CD14-positive monocyte (primary cell): ENCODE data around the gene KCNJ6. TPM values are rescaled to one million over a fixed set of nuclear protein-coding genes. Genes with fewer than 3 reads are reported as not detected.

Experiments used
- DNase-seq, 3 donors: peaks; one replicate each; pipeline ENCODE4 v3.0.0-alpha.2; 2011 to 2022
- H2AFZ ChIP-seq: 2 replicates; pipeline ENCODE4 v1.6.0; 2012; ENCODE audit warnings: mild to moderate bottlenecking, low read depth, low read length, inconsistent platforms; ENCODE audit not compliant: insufficient read depth, poor library complexity, severe bottlenecking
- H3K27ac ChIP-seq, 2 donors: 1 replicate in 1 of 2; 2 replicates in 1 of 2; pipeline ENCODE4 v1.5.1; 2012 to 2013; ENCODE audit warnings: low read length in 2 of 2, control low read depth in 1 of 2, inconsistent platforms in 1 of 2, low read depth in 1 of 2, mild to moderate bottlenecking in 1 of 2
- H3K27me3 ChIP-seq, 2 donors: one replicate each; pipeline versions ENCODE4 v1.6.0 to v1.6.1; 2011 to 2013; ENCODE audit warnings: low read length in 2 of 2; ENCODE audit not compliant: control insufficient read depth in 2 of 2, insufficient read depth in 2 of 2
- H3K36me3 ChIP-seq, 2 donors: replicated peaks in 1 of 2; 1 replicate in 1 of 2; 2 replicates in 1 of 2; pipeline versions ENCODE4 v1.5.1 to v1.6.1; 2012 to 2013; ENCODE audit warnings: low read length in 2 of 2, control low read depth in 1 of 2, inconsistent platforms in 1 of 2, mild to moderate bottlenecking in 1 of 2; ENCODE audit not compliant: insufficient read depth in 2 of 2, control insufficient read depth in 1 of 2
- H3K4me1 ChIP-seq, 2 donors: 1 replicate in 1 of 2; 2 replicates in 1 of 2; pipeline versions ENCODE4 v1.5.1 to v1.6.1; 2012 to 2013; ENCODE audit warnings: low read length in 2 of 2, control low read depth in 1 of 2, inconsistent platforms in 1 of 2, mild to moderate bottlenecking in 1 of 2, moderate library complexity in 1 of 2; ENCODE audit not compliant: insufficient read depth in 2 of 2, control insufficient read depth in 1 of 2
- H3K4me2 ChIP-seq: replicated peaks from 2 replicates; pipeline ENCODE3; 2012; ENCODE audit warnings: low read length, moderate library complexity, mild to moderate bottlenecking; ENCODE audit not compliant: poor library complexity, severe bottlenecking; ENCODE audit errors: extremely low read depth
- H3K4me3 ChIP-seq, 3 experiments: fragments of 200-600 bp in 1 of 3; sonication (generic) in 1 of 3; replicated peaks in 1 of 3; 1 replicate in 2 of 3; 2 replicates in 1 of 3; pipeline ENCODE4 v1.5.1; 2011 to 2013; ENCODE audit warnings: low read length in 3 of 3, mild to moderate bottlenecking in 3 of 3, control low read depth in 2 of 3, low read depth in 2 of 3, inconsistent platforms in 1 of 3, moderate library complexity in 1 of 3
- H3K79me2 ChIP-seq: 2 replicates; pipeline ENCODE4 v1.6.0; 2012; ENCODE audit warnings: mild to moderate bottlenecking, control low read depth, inconsistent platforms, low read length, moderate library complexity; ENCODE audit not compliant: insufficient read depth
- H3K9ac ChIP-seq: 2 replicates; pipeline ENCODE4 v1.6.0; 2017; ENCODE audit warnings: low read length, mild to moderate bottlenecking; ENCODE audit not compliant: insufficient read depth, poor library complexity, severe bottlenecking
- H3K9me3 ChIP-seq, 2 donors: replicated peaks in 1 of 2; 1 replicate in 1 of 2; 2 replicates in 1 of 2; pipeline versions ENCODE4 v1.5.1 to v1.6.1; 2012 to 2013; ENCODE audit warnings: low read length in 2 of 2, control low read depth in 1 of 2; ENCODE audit not compliant: control insufficient read depth in 1 of 2, insufficient read depth in 1 of 2
- H4K20me1 ChIP-seq: 2 replicates; pipeline ENCODE4 v1.6.0; 2012; ENCODE audit warnings: mild to moderate bottlenecking, low read length, control low read depth, moderate library complexity; ENCODE audit not compliant: insufficient read depth
- H3K27ac Mint-ChIP-seq, 7 donors: one replicate each; pipeline ENCODE4 v1.8.0; 2020; ENCODE audit warnings: mild to moderate bottlenecking in 7 of 7, mixed read lengths in 7 of 7, moderate library complexity in 6 of 7, inconsistent platforms in 2 of 7
- H3K27me3 Mint-ChIP-seq, 3 donors: one replicate each; pipeline ENCODE4 v1.8.0; 2021 to 2022; ENCODE audit warnings: low read depth in 3 of 3, mild to moderate bottlenecking in 3 of 3, mixed read lengths in 3 of 3, moderate library complexity in 3 of 3, inconsistent platforms in 1 of 3
- H3K36me3 Mint-ChIP-seq, 2 donors: one replicate each; pipeline ENCODE4 v1.8.0; 2020; ENCODE audit warnings: mixed read lengths in 2 of 2, inconsistent platforms in 1 of 2, mild to moderate bottlenecking in 1 of 2
- H3K4me1 Mint-ChIP-seq: one replicate; pipeline ENCODE4 v1.8.0; 2020; ENCODE audit warnings: mild to moderate bottlenecking, mixed read lengths
- H3K4me3 Mint-ChIP-seq, 2 donors: one replicate each; pipeline ENCODE4 v1.8.0; 2020; ENCODE audit warnings: mild to moderate bottlenecking in 2 of 2, mixed read lengths in 2 of 2, moderate library complexity in 1 of 2
- H3K9me3 Mint-ChIP-seq, 7 donors: one replicate each; pipeline ENCODE4 v1.8.0; 2020 to 2022; ENCODE audit warnings: mixed read lengths in 7 of 7, mild to moderate bottlenecking in 6 of 7, moderate library complexity in 6 of 7, inconsistent platforms in 2 of 7
- CTCF ChIP-seq: fragments of 200-600 bp; IDR thresholded peaks from one replicate; pipeline ENCODE4 v1.8.0; 2022; ENCODE audit warnings: antibody characterized with exemption, mild to moderate bottlenecking
- WGBS: methylation state at CpG from one replicate; pipeline ENCODE4 v1.1.5; 2013; ENCODE audit warnings: missing lambda C conversion rate; ENCODE audit not compliant: insufficient coverage; 5-methylcytosine and 5-hydroxymethylcytosine counted together
- intact Hi-C, 2 donors: fragments of 100-400 bp; cut with micrococcal nuclease; formaldehyde crosslinking; loops; one replicate each; pipeline versions ENCODE4 v1.15.0 to v1.15.1; 2023
- polyA plus RNA-seq, 3 donors: library from polyadenylated mRNA; depleted of rRNA in 1 of 3; unstranded in 2 of 3; stranded (reverse) in 1 of 3; fragments of 300-500 nt in 2 of 3; fragments of >200 nt in 1 of 3; fragmentation: Illumina TruSeq in 2 of 3; gene quantifications; 1 replicate in 2 of 3; 2 replicates in 1 of 3; pipeline ENCODE4 v1.2.3, GENCODE V29; 2012 to 2021

Gene KCNJ6
- polyA plus RNA-seq, 3 donors: not detected

- no peaks in the 10 kb centered on the region for H3K4me1 ChIP-seq
- no peak overlapping the region for H2AFZ ChIP-seq
- TF ChIP-seq CTCF: no peak
- Mint-ChIP-seq H3K9me3 (peaks cover 2 to 7% (median 5%) of the 10 kb centered on the region in 7 donors), H3K4me3 (no peak overlapping the region), H3K36me3 (no peaks in the 10 kb centered on the region), H3K27me3 (peaks cover 0 to 5% (median 3%) of the 10 kb centered on the region in 3 donors), H3K27ac (no peak overlapping the region), H3K4me1 (no peaks in the 10 kb centered on the region)
- H3K9ac ChIP-seq: no peak overlapping the region
- no peak for DNase-seq
- H4K20me1 ChIP-seq: no peaks in the 10 kb centered on the region
- H3K79me2 ChIP-seq: no peaks in the 10 kb centered on the region
- H3K27me3 ChIP-seq: peaks cover 0 to 2% of the 10 kb centered on the region in 2 donors
- no peak overlapping the region for H3K4me2 ChIP-seq
- H3K36me3 ChIP-seq: no peaks in the 10 kb centered on the region
- H3K4me3 ChIP-seq: no peak overlapping the region
- 100% methylated on average over 5 of the region's 6 CpGs for WGBS
- intact Hi-C loops: no loop called here
- H3K27ac ChIP-seq: no peak overlapping the region
- H3K9me3 ChIP-seq: peaks cover 0 to 2% of the 10 kb centered on the region in 2 donors
These were observed 300.3 kb downstream of the KCNJ6 start for GRCh38 chr21:37615962-37616361.

- intact Hi-C loops: no loop called here
- no peak overlapping the region for H3K4me2 ChIP-seq
- H3K27me3 ChIP-seq: peaks cover 0 to 2% of the 10 kb centered on the region in 2 donors
- no peak for DNase-seq
- no peaks in the 10 kb centered on the region for H3K4me1 Mint-ChIP-seq
- H3K36me3 ChIP-seq: no peaks in the 10 kb centered on the region
- no peaks in the 10 kb centered on the region for H4K20me1 ChIP-seq
- H3K27ac Mint-ChIP-seq: no peak overlapping the region
- WGBS: 95% methylated on average over 11 of the region's 11 CpGs
- H3K79me2 ChIP-seq: no peaks in the 10 kb centered on the region
- H3K27ac ChIP-seq: no peak overlapping the region
- no peak overlapping the region for H3K4me3 Mint-ChIP-seq
- H3K9me3 Mint-ChIP-seq: peaks cover 2 to 8% (median 5%) of the 10 kb centered on the region in 7 donors
- H3K9ac ChIP-seq: no peak overlapping the region
- H3K27me3 Mint-ChIP-seq: peaks cover 0 to 7% (median 3%) of the 10 kb centered on the region in 3 donors
- no peak overlapping the region for H2AFZ ChIP-seq
- no peak for TF ChIP-seq CTCF
- no peaks in the 10 kb centered on the region for H3K4me1 ChIP-seq
- peaks cover 0 to 2% of the 10 kb centered on the region in 2 donors for H3K9me3 ChIP-seq
- no peaks in the 10 kb centered on the region for H3K36me3 Mint-ChIP-seq
- no peak overlapping the region for H3K4me3 ChIP-seq
These were observed 301.8 kb downstream of the KCNJ6 start for GRCh38 chr21:37614351-37614875.
